ENCODE measurements around the gene SYNPO2.
"Not testable (repeated sequence)": the region's sequence is repeated elsewhere in the genome, so short reads cannot be mapped to it uniquely, and the experiment has no call there.

Gene SYNPO2

DNA sequence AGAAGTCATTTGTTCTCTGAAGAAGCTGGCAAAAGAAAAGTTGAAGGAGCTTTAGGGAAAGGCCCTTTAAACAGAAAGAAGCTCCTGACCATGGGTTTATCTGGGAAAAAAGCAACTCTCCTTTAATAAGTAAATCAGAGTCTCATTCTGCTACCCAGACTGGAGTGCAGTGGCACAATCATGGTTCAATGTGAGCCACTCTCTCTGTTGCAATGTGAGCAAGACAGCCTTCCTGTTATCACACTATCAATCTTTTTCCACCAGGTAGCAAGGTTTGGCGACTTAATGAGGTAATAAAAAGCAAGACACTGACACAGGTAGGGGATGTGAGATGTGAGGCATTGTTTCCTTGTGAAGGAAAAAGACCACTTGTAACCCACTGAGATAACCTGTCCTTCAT, 111.3 kb downstream of the SYNPO2 start:
- DNase-seq (ENCODE audit: low read depth in 2 of 2) = no peak

DNA sequence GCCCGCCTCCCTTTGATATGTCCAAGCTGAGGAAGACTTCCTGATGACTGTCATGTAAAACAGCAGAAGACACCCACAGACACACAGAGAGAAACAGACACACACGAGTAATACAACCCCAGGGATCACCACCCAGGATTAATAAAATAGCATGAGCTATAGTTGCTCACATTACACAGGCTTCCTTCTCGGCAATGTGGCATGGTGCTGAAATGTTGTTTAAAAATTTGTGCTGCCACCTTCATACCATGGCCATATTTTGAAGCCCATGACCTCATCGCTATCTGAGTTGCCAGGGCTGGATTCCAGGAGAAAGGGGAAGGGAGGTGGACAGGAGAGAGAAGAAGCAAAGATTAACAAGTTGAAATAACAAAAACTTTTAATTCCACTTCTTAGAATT, 111.7 kb downstream of the SYNPO2 start:
- DNase-seq (ENCODE audit: low read depth in 2 of 2) = no peak

DNA sequence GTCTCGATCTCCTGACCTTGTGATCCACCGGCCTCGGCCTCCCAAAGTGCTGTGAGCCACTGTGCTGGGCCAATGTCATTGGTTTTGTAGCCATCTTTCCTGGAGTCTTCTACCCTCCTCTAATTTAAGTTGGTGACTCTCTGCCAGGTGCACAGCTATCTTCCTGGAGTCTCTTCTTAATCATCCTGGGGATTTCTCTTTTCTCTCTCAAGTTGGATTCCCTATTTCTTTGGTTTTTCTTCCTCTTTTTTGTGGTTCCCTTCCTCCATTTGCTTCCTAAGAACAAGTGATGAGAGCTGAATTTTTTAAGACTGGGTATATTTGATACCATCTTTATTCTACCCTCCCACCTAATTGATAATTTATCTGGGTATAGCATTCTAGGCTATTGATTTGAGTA, 113.8 kb downstream of the SYNPO2 start:
- no peak for DNase-seq (ENCODE audit: low read depth in 2 of 2)

DNA sequence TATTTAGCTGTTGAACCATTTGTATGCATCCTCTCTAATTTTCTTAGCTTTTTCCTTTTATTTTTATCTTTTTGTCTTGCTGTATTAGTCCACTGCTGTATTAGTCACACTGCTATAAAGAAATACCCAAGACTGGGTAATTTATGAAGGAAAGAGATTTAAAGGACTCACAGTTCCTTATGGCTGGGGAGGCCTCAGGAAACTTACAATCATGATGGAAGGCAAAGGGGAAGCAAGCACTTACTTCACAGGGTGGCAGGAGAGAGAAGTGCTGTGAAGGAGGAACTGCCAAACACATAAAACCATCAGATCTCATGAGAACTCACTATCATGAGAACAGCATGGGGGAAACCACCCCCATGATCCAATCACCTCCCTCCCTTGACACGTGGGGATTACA, 114.3 kb downstream of the SYNPO2 start:
- DNase-seq (ENCODE audit: low read depth in 2 of 2) = not testable (repeated sequence)

DNA sequence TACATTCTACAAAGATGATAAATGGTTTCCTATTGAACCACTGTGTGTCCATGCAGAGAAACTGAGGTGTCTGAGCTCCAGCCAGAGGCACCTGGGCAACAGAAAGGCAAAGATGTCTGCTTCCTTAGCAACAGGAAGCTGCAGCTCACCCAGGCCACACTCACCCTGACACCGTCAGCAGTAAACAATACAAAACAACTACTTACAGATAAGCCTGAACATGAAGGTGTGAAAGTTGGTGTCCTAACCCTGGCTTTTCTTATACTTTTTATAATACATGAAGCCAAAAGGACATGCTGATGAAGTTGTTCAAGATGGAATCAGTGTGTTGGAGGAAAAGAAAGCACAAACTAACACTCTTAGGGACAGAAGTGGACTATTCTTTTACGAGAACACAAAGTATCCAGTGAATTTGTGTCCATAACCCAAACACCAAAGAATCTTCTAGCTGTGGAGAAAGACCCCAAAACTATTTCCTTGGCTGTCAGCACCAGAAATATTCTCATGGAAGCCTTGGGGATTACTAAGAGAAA, 117.3 kb downstream of the SYNPO2 start:
- no peak for DNase-seq (ENCODE audit: low read depth in 2 of 2)

DNA sequence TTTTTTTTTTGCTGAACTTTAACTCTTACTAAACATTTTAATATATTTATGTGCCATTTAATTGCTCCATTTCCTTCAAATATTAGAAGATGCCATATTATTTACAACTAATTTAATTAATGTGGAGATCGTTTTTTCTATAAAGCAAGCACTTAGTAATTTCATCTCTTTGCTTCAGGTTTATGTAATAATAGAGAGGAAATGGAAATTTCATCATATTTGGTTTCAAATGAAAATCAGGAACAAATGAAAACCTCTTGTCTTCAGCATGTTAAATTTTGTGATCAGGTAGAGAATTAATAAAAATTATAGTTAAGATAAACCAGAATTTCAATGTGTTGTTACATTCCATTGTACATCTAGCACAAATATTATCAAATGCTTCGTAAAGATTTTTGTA, 120.1 kb downstream of the SYNPO2 start:
- no peak for DNase-seq (ENCODE audit: low read depth in 2 of 2)

DNA sequence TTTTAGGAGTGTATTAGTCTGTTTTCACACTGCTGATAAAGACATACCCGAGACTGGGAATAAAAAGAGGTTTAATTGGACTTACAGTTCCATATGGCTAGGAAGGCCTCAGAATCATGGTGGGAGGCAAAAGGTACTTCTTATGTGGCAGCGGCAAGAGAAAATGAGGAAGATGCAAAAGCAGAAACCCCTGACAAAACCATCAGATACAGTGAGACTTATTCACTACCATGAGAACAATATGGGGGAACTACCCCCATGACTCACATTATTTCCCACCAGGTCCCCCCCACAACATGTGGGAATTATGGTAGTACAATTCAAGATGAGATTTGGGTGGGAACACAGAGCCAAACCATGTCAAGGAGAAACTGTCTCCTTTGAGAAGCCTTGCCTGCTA, 121.6 kb downstream of the SYNPO2 start:
- DNase-seq (ENCODE audit: low read depth in 2 of 2) = not testable (repeated sequence)

DNA sequence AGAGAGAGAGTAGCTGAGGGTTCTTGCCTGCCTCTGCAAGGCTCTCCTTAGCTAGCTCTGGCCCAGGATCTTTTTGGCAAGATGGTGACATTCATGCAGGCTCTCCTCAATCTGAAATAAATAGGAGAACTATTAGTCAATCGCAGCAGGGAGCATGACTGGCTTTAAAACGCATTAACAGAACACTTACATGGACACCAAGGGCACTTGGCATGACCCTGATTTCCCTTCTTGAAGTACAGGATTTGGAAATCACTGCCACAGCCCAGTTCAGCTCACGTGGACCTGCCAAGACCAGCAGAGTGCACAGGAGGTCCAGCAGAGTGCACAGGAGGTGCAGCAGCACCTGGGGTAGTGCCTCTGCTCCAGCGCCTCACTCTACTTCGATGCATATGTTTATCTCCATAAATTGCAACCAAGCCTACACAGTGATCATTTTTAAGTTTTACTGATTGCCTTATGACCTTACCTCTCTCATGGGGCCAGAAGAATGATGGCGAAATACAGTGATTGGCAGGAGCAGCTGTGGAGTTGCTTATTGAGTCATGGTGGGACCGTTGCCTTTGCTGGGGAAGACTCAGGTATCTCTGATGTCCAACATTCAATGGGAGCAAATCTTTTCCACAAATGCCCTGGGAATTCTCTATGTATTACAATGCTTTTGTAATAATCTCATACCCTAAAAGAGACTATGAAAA, 122.4 kb downstream of the SYNPO2 start:
- no peak for DNase-seq (ENCODE audit: low read depth in 2 of 2)

DNA sequence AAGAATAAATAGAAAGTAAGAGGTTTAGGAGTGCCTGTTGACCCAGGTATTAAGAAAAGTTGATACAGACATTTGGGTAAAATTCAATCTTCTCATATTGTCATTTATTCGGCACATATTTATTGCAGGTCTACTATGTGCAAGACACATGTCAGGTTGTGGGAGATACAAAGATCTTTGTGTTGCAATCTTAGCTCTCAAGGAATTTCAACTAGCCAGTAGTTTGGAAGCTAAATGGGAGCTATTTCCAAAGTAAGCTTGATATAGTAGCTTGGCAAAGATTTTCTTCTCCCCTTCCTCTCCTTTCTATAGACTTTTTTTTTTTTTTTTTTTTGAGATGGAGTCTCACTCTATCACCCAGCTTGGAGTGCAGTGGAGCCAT, 122.9 kb downstream of the SYNPO2 start:
- no peak for DNase-seq (ENCODE audit: low read depth in 2 of 2)

DNA sequence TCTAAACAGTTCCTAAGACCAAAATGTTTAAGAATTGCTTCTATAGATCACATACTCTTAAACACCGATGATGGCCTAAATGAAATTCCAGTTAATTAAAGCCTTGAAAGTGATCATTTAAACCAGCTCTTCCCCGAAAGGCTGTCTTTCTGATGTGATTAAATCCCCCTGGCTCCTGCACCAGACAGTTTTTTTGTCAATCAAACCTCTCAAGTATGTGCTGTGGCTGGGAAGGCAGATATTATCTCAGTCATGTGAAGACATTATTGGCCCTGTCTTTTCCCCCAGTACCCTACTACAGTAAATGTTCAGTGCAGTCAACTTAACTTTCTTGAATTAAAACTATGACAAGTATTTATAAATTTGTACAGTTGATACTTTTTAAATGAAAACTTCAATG, 126.0 kb downstream of the SYNPO2 start:
- DNase-seq (ENCODE audit: low read depth in 2 of 2) = no peak

DNA sequence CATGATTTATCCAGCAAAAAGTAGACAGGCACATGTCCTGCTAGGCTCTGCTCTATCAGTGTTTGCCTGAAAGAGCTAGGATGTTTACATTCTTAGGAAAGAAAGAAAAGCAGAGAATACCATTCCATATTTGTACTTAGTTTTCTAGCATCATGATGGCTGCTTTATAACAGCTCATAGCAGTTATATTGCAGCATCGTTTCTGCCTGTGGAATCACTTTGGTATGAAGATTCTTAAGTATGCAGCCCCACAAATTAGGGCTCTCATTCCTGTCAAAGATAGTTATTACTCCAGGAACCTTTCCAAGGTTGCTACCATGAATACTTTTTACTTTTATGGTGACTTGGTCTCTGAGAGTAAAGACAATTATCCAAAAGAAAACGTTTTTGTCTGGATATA, 128.0 kb downstream of the SYNPO2 start:
- DNase-seq (ENCODE audit: low read depth in 2 of 2) = no peak

DNA sequence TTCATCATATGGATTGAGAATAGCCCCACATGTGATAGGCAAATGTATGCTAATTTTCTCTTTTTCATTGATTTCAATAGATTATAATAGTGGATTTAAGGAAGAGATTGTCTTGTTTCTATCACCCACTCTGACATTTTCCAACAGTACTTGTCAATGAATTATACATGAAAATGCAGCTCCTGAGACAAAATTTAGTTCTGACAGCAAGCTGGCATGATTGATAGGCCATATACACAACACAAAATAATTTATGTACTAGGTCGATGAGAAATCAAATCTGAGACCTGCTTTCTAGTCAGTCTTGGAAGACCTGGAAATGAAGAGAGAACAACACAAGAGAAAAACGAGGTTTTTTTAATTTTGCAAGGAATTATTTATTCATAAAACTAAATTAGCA, 129.0 kb downstream of the SYNPO2 start:
- DNase-seq (ENCODE audit: low read depth in 2 of 2) = no peak

DNA sequence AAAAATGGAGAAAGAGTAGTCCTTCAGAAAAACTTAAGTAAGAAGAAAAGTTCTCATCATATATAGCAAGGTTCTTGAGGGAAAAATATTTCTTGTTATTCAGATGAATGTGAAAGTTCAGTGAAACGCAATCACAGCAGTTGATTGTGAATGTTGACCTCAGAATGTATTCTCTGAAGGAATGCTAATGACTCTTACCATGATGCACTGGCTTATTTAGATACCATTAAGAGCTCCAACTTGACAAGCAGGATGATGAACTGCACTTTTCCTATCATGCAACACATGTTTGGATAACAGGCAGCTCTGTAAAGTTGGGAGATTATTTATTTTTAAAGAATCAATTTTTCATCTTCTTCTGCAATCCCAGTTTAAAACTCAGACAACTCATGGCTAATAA, 131.5 kb downstream of the SYNPO2 start:
- no peak for DNase-seq (ENCODE audit: low read depth in 2 of 2)

DNA sequence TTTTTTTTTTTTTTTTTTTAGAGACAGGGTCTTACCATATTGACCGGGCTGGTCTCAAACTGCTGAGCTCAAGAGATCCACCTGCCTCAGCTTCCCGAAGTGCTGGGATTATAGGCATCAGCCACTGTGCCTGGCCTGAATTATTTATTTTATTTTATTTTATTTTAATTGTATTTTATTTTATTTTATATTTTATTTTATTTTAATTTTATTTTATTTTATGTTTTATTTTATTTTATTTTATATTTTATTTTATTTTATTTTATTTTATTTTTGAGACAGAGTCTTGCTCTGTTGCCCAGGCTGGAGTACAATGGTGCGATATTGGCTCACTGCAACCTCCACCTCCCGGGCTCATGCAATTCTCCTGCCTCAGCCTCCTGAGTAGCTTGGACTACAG, 133.9 kb downstream of the SYNPO2 start:
- DNase-seq (ENCODE audit: low read depth in 2 of 2) = not testable (repeated sequence)

DNA sequence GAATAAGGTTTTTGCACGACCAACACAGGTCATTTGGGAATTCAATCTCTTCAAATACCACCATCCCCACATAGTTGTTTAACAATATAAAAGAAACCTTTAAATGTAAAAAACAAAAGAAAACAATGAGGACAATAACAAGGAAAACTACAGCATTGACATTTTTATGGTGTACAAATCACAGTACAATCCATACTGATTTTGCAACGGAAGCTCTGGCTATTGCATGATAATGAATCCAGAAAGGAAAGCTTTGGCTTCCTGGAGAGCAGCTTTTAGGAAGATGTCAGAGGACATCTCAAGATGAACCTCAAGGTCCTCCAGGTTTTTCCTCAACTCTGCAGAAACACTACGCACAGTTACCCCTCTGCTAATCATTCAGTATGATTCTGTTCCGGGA, 135.4 kb downstream of the SYNPO2 start:
- DNase-seq (ENCODE audit: low read depth in 2 of 2) = no peak

DNA sequence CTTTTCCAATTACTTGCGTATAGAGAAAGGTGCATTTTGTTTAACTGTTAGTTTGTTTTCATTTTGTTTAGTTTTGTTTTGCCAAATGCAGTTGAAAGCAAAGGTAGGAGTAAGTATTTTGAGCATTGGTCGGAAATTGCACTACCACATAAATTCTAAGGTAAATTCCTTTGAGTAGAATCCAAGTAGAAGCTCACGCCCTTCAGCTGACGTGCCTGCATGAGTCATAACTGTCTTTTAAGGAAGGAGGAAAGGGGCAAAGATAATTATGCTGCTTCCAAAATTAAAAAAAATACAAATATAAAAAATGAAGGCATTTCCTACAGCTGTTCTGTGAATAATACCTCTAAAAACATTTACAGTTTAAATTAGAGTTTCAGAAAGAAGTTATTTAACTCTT, 136.8 kb downstream of the SYNPO2 start:
- no peak for DNase-seq (ENCODE audit: low read depth in 2 of 2)

DNA sequence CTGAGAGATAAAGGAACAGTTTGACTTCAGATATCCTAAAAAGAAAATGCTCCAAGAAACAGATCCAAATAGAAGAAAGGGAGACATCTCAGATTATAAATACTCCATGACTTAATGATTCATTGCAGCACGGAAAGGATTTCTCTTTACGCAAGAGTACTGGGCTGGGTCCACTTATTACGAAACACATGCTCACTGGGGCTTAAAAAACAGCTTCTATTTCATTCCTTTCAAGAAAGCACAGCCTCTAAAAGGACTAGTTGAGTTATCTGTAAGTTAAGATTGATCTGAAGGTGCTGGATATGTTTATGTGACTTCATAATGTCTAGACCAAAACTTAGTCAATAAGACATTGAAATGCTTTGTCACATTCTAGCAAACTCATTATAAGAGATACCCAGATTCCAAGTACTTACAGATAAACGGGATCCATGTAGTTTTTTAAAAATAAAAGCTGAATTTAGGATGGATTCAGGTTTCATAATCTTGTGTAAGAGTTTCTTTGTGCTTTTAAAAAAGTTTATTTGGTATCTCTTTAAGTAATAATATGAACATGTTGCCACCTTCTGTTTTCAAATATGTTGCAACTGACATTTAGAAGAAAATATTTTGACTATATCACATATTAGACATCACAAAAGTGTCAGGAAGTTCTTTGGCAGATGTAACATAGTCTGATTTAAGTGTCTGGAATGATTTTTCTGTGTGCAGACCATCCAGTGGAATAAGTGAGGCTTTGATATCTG, 137.4 kb downstream of the SYNPO2 start:
- DNase-seq (ENCODE audit: low read depth in 2 of 2) = no peak

DNA sequence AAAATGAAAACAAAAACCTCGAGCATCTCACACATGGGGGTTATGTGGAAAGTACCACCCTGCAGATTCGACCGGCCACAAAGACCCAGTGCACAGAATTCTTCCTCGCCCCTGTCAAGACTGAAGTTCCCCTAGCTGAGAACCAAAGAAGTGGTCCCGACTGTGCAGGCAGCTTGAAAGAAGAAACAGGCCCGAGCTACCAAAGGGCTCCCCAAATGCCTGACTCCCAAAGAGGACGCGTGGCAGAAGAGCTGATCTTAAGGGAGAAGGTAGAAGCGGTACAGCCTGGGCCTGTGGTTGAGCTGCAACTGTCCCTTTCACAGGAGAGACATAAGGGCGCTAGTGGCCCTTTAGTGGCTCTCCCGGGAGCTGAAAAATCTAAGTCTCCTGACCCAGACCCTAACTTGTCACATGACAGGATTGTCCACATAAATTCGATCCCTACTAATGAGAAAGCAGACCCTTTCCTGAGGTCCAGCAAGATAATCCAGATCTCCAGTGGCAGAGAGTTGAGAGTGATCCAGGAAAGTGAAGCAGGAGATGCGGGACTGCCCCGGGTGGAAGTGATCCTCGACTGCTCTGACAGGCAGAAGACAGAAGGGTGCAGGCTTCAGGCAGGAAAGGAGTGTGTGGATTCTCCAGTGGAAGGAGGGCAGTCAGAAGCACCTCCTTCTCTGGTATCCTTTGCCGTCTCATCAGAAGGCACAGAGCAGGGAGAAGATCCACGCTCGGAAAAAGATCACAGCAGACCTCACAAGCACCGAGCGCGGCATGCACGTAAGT, 138.2 kb downstream of the SYNPO2 start:
- DNase-seq (ENCODE audit: low read depth in 2 of 2) = no peak

DNA sequence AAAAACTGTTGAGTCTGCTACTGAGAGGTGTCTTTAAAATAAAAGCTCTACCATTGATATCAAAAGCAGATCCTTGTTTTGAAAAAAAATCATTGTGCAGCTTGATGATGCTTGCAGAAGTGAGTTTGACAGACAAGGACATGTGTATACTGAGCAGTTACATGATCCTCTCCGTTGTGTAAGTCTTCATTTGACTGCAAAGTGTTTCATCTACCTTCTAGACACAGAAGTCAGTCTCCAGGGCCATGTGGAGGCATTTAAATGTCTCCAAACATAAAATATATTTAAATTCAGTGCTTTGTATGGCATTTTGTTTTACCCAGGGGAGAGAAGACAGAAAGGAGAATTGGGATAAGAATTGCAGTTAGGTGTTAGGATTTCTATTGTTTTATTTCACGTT, 139.2 kb downstream of the SYNPO2 start:
- DNase-seq (ENCODE audit: low read depth in 2 of 2) = no peak

DNA sequence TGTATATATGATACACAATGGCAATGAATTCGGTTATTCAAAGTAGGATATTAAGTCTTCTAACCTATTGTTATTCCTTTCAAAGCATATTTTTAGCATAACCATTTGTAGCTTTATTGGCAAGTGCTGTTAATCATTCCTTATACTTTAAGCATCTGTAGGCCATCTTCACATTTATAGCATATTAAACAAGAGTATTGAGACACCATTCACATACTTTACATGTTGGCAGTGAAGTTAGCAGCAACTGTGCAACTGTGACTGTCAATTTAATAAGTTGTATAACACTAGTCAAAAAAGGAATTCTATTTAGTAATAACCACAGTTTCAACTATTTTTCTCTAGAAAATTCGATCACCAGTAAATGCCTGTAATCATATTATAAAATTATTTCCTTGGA, 139.6 kb downstream of the SYNPO2 start:
- DNase-seq (ENCODE audit: low read depth in 2 of 2) = no peak

DNA sequence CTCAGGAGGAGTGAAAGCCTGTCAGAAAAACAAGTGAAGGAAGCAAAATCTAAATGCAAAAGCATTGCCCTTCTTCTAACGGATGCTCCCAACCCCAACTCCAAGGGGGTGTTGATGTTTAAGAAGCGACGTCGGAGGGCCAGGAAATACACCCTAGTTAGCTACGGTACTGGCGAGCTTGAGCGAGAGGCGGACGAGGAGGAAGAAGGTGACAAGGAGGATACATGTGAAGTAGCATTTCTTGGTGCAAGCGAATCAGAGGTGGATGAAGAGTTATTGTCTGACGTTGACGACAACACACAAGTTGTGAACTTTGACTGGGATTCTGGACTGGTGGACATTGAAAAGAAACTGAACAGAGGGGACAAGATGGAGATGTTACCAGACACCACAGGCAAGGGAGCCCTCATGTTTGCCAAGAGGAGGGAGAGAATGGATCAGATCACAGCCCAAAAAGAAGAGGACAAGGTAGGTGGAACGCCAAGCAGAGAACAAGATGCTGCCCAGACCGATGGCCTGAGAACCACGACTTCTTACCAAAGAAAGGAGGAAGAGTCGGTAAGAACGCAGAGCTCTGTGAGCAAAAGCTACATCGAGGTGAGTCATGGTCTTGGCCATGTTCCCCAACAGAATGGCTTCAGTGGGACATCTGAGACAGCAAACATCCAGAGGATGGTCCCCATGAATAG, 141.3 kb downstream of the SYNPO2 start:
- DNase-seq (ENCODE audit: low read depth in 2 of 2) = no peak

DNA sequence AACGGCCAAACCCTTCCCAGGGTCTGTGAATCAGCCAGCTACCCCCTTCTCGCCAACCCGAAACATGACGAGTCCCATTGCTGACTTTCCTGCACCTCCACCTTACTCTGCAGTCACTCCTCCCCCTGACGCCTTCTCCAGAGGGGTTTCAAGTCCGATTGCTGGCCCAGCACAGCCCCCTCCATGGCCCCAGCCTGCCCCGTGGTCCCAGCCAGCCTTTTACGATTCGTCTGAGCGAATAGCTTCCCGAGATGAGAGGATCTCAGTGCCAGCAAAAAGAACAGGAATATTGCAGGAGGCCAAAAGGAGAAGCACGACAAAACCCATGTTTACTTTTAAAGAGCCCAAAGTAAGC, 141.9 kb downstream of the SYNPO2 start:
- no peak for DNase-seq (ENCODE audit: low read depth in 2 of 2)
